Measurements from ENCODE around the gene HERC4. TPM values are rescaled to one million over a fixed set of nuclear protein-coding genes. Genes with fewer than 3 reads are reported as not detected.

Gene HERC4
- total RNA-seq, 3 donors from 2014 or later = 54.1 to 72.2 (median 62.3) TPM

GRCh38 chr10:67924136-67924535 lies 150.9 kb downstream of the HERC4 start:
- DNase-seq (no peak), ATAC-seq (no peak)
- no peaks in the 10 kb centered on the region for H3K4me1 ChIP-seq (ENCODE audit: low read depth)
- intact Hi-C loops (cut with DNase I, micrococcal nuclease) = no loop called here
- H3K4me3 ChIP-seq = no peak overlapping the region
- no peaks in the 10 kb centered on the region for H3K9me3 ChIP-seq
- H3K36me3 ChIP-seq (ENCODE audit: low read depth) = no peaks in the 10 kb centered on the region
- TF ChIP-seq CTCF (IDR thresholded peaks at IDR 0.05) = no peak

- Histone ChIP-seq H3K9me3 (no peaks in the 10 kb centered on the region), H3K36me3 (ENCODE audit: low read depth) (no peaks in the 10 kb centered on the region), H3K4me3 (no peak overlapping the region), H3K4me1 (ENCODE audit: low read depth) (no peaks in the 10 kb centered on the region)
- no peak for DNase-seq
- TF ChIP-seq CTCF (IDR thresholded peaks at IDR 0.05) = no peak
- ATAC-seq = no peak
- intact Hi-C loops (cut with DNase I, micrococcal nuclease) = no loop called here
Observed at GRCh38 chr10:67923551-67923950, 151.5 kb downstream of the HERC4 start.

GRCh38 chr10:67921065-67921464 lies 154.0 kb downstream of the HERC4 start:
- H3K4me1 ChIP-seq (ENCODE audit: low read depth) = no peaks in the 10 kb centered on the region
- H3K36me3 ChIP-seq (ENCODE audit: low read depth) = no peaks in the 10 kb centered on the region
- no peak overlapping the region for H3K4me3 ChIP-seq
- no peak for DNase-seq
- no peaks in the 10 kb centered on the region for H3K9me3 ChIP-seq
- ATAC-seq = no peak
- TF ChIP-seq CTCF (IDR thresholded peaks at IDR 0.05) = no peak
- intact Hi-C loops (cut with DNase I, micrococcal nuclease) = no loop called here

GRCh38 chr10:67917679-67918078 lies 157.4 kb downstream of the HERC4 start:
- no peak overlapping the region for H3K4me3 ChIP-seq
- H3K4me1 ChIP-seq (ENCODE audit: low read depth) = no peaks in the 10 kb centered on the region
- ATAC-seq (no peak), DNase-seq (no peak)
- no peak for TF ChIP-seq CTCF (IDR thresholded peaks at IDR 0.05)
- H3K36me3 ChIP-seq (ENCODE audit: low read depth) = no peaks in the 10 kb centered on the region
- no peaks in the 10 kb centered on the region for H3K9me3 ChIP-seq
- intact Hi-C loops (cut with DNase I, micrococcal nuclease) = no loop called here

- Histone ChIP-seq H3K4me3 (no peak overlapping the region), H3K36me3 (ENCODE audit: low read depth) (no peaks in the 10 kb centered on the region), H3K4me1 (ENCODE audit: low read depth) (no peaks in the 10 kb centered on the region), H3K9me3 (no peaks in the 10 kb centered on the region)
- ATAC-seq = no peak
- no peak for TF ChIP-seq CTCF (IDR thresholded peaks at IDR 0.05)
- intact Hi-C loops (cut with DNase I, micrococcal nuclease) = no loop called here
- no peak for DNase-seq
Observed at GRCh38 chr10:67917169-67917568, 157.9 kb downstream of the HERC4 start.

- DNase-seq = no peak
- Histone ChIP-seq H3K36me3 (ENCODE audit: low read depth) (peaks cover 9% of the 10 kb centered on the region), H3K4me1 (ENCODE audit: low read depth) (no peaks in the 10 kb centered on the region), H3K9me3 (no peaks in the 10 kb centered on the region), H3K4me3 (no peak overlapping the region)
- ATAC-seq = no peak
- TF ChIP-seq CTCF (IDR thresholded peaks at IDR 0.05) = no peak
- intact Hi-C loops (cut with DNase I, micrococcal nuclease) = no loop called here
Observed at GRCh38 chr10:67914777-67915340, 160.2 kb downstream of the HERC4 start.
